Measurements from ENCODE around the gene PRKAB1.
"Not testable (repeated sequence)": the region's sequence is repeated elsewhere in the genome, so short reads cannot be mapped to it uniquely, and the experiment has no call there.

The PRKAB1 gene

GRCh38 chr12:119692410-119692809 lies 24.5 kb downstream of the PRKAB1 start:
- H3K4me1 Mint-ChIP-seq, result no peaks in the 10 kb centered on the region
- no peak overlapping the region for H3K4me3 Mint-ChIP-seq
- no peaks in the 10 kb centered on the region for H3K27me3 Mint-ChIP-seq
- H3K9me3 Mint-ChIP-seq, result no peaks in the 10 kb centered on the region
- no peak overlapping the region for H3K27ac Mint-ChIP-seq (ENCODE audit: low read depth)
- H3K36me3 Mint-ChIP-seq (ENCODE audit: insufficient read depth), result no peaks in the 10 kb centered on the region
- DNase-seq (ENCODE audit: low spot score in 2 of 2) (no peak), ATAC-seq (replicated peaks; ENCODE audit: extremely low read depth, poor library complexity, severe bottlenecking) (no peak)

GRCh38 chr12:119692997-119693396 lies 25.1 kb downstream of the PRKAB1 start:
- Mint-ChIP-seq H3K9me3 (no peaks in the 10 kb centered on the region), H3K27ac (ENCODE audit: low read depth) (no peak overlapping the region), H3K4me1 (no peaks in the 10 kb centered on the region), H3K36me3 (ENCODE audit: insufficient read depth) (no peaks in the 10 kb centered on the region), H3K27me3 (no peaks in the 10 kb centered on the region), H3K4me3 (no peak overlapping the region)
- ATAC-seq (replicated peaks; ENCODE audit: extremely low read depth, poor library complexity, severe bottlenecking) (no peak), DNase-seq (ENCODE audit: low spot score in 2 of 2) (no peak)

- Mint-ChIP-seq H3K9me3 (no peaks in the 10 kb centered on the region), H3K4me3 (no peak overlapping the region), H3K27ac (ENCODE audit: low read depth) (no peak overlapping the region), H3K27me3 (no peaks in the 10 kb centered on the region), H3K36me3 (ENCODE audit: insufficient read depth) (no peaks in the 10 kb centered on the region), H3K4me1 (no peaks in the 10 kb centered on the region)
- ATAC-seq (replicated peaks; ENCODE audit: extremely low read depth, poor library complexity, severe bottlenecking) (no peak), DNase-seq (ENCODE audit: low spot score in 2 of 2) (no peak)
Observed at GRCh38 chr12:119693511-119693910, 25.6 kb downstream of the PRKAB1 start.

GRCh38 chr12:119694111-119694510 lies 26.2 kb downstream of the PRKAB1 start:
- DNase-seq (ENCODE audit: low spot score in 2 of 2) (no peak), ATAC-seq (replicated peaks; ENCODE audit: extremely low read depth, poor library complexity, severe bottlenecking) (no peak)
- no peaks in the 10 kb centered on the region for H3K9me3 Mint-ChIP-seq
- no peaks in the 10 kb centered on the region for H3K27me3 Mint-ChIP-seq
- no peak overlapping the region for H3K4me3 Mint-ChIP-seq
- no peaks in the 10 kb centered on the region for H3K4me1 Mint-ChIP-seq
- no peak overlapping the region for H3K27ac Mint-ChIP-seq (ENCODE audit: low read depth)
- H3K36me3 Mint-ChIP-seq (ENCODE audit: insufficient read depth), result no peaks in the 10 kb centered on the region

- Mint-ChIP-seq H3K4me3 (no peak overlapping the region), H3K27me3 (no peaks in the 10 kb centered on the region), H3K9me3 (no peaks in the 10 kb centered on the region), H3K27ac (ENCODE audit: low read depth) (no peak overlapping the region), H3K36me3 (ENCODE audit: insufficient read depth) (no peaks in the 10 kb centered on the region), H3K4me1 (no peaks in the 10 kb centered on the region)
- DNase-seq (ENCODE audit: low spot score in 2 of 2) (no peak), ATAC-seq (replicated peaks; ENCODE audit: extremely low read depth, poor library complexity, severe bottlenecking) (no peak)
Observed at GRCh38 chr12:119695034-119695433, 27.1 kb downstream of the PRKAB1 start.

GRCh38 chr12:119696943-119697342 lies 29.0 kb downstream of the PRKAB1 start:
- ATAC-seq (replicated peaks; ENCODE audit: extremely low read depth, poor library complexity, severe bottlenecking) (no peak), DNase-seq (ENCODE audit: low spot score in 2 of 2) (no peak)
- Mint-ChIP-seq H3K9me3 (no peaks in the 10 kb centered on the region), H3K36me3 (ENCODE audit: insufficient read depth) (no peaks in the 10 kb centered on the region), H3K4me3 (no peak overlapping the region), H3K27me3 (no peaks in the 10 kb centered on the region), H3K4me1 (no peaks in the 10 kb centered on the region), H3K27ac (ENCODE audit: low read depth) (no peak overlapping the region)

- no peak overlapping the region for H3K4me3 Mint-ChIP-seq
- H3K4me1 Mint-ChIP-seq, result no peaks in the 10 kb centered on the region
- no peak for DNase-seq (ENCODE audit: low spot score in 2 of 2)
- H3K27ac Mint-ChIP-seq (ENCODE audit: low read depth), result no peak overlapping the region
- no peaks in the 10 kb centered on the region for H3K36me3 Mint-ChIP-seq (ENCODE audit: insufficient read depth)
- ATAC-seq (replicated peaks; ENCODE audit: extremely low read depth, poor library complexity, severe bottlenecking), result no peak
- H3K9me3 Mint-ChIP-seq, result no peaks in the 10 kb centered on the region
- no peaks in the 10 kb centered on the region for H3K27me3 Mint-ChIP-seq
Observed at GRCh38 chr12:119699199-119699760, 31.3 kb downstream of the PRKAB1 start.

- DNase-seq (ENCODE audit: low spot score in 2 of 2) (no peak), ATAC-seq (replicated peaks; ENCODE audit: extremely low read depth, poor library complexity, severe bottlenecking) (no peak)
- H3K27ac Mint-ChIP-seq (ENCODE audit: low read depth), result no peak overlapping the region
- no peaks in the 10 kb centered on the region for H3K27me3 Mint-ChIP-seq
- no peaks in the 10 kb centered on the region for H3K9me3 Mint-ChIP-seq
- H3K4me1 Mint-ChIP-seq, result no peaks in the 10 kb centered on the region
- no peak overlapping the region for H3K4me3 Mint-ChIP-seq
- peaks cover 1% of the 10 kb centered on the region for H3K36me3 Mint-ChIP-seq (ENCODE audit: insufficient read depth)
Observed at GRCh38 chr12:119700078-119700477, 32.1 kb downstream of the PRKAB1 start.

GRCh38 chr12:119704065-119704747 lies 36.3 kb downstream of the PRKAB1 start:
- Mint-ChIP-seq H3K4me1 (no peaks in the 10 kb centered on the region), H3K9me3 (no peaks in the 10 kb centered on the region), H3K4me3 (no peak overlapping the region), H3K27me3 (no peaks in the 10 kb centered on the region), H3K27ac (ENCODE audit: low read depth) (no peak overlapping the region), H3K36me3 (ENCODE audit: insufficient read depth) (peaks cover 4% of the 10 kb centered on the region)
- DNase-seq (ENCODE audit: low spot score in 2 of 2) (no peak), ATAC-seq (replicated peaks; ENCODE audit: extremely low read depth, poor library complexity, severe bottlenecking) (no peak)

GRCh38 chr12:119705182-119705581 lies 37.2 kb downstream of the PRKAB1 start:
- H3K4me1 Mint-ChIP-seq, result no peaks in the 10 kb centered on the region
- no peak for ATAC-seq (replicated peaks; ENCODE audit: extremely low read depth, poor library complexity, severe bottlenecking)
- no peaks in the 10 kb centered on the region for H3K9me3 Mint-ChIP-seq

GRCh38 chr12:119706427-119706826 lies 38.5 kb downstream of the PRKAB1 start:
- not testable (repeated sequence) for H3K36me3 Mint-ChIP-seq (ENCODE audit: insufficient read depth); H3K27ac Mint-ChIP-seq (ENCODE audit: low read depth); H3K4me1 Mint-ChIP-seq; ATAC-seq (replicated peaks; ENCODE audit: extremely low read depth, poor library complexity, severe bottlenecking); H3K9me3 Mint-ChIP-seq; DNase-seq (ENCODE audit: low spot score in 2 of 2); H3K4me3 Mint-ChIP-seq; H3K27me3 Mint-ChIP-seq

More at GRCh38 chr12:119705182-119705581, 37.2 kb downstream of the PRKAB1 start:
- H3K36me3 Mint-ChIP-seq (ENCODE audit: insufficient read depth), result peaks cover 4% of the 10 kb centered on the region
- H3K27ac Mint-ChIP-seq (ENCODE audit: low read depth), result no peak overlapping the region
- H3K4me3 Mint-ChIP-seq, result no peak overlapping the region
- DNase-seq (ENCODE audit: low spot score in 2 of 2), result no peak
- H3K27me3 Mint-ChIP-seq, result no peaks in the 10 kb centered on the region

- Mint-ChIP-seq H3K27ac (ENCODE audit: low read depth) (no peak overlapping the region), H3K4me3 (no peak overlapping the region), H3K4me1 (no peaks in the 10 kb centered on the region), H3K27me3 (no peaks in the 10 kb centered on the region), H3K36me3 (ENCODE audit: insufficient read depth) (peaks cover 6% of the 10 kb centered on the region), H3K9me3 (no peaks in the 10 kb centered on the region)
- ATAC-seq (replicated peaks; ENCODE audit: extremely low read depth, poor library complexity, severe bottlenecking) (no peak), DNase-seq (ENCODE audit: low spot score in 2 of 2) (no peak)
Observed at GRCh38 chr12:119710374-119710964, 42.5 kb downstream of the PRKAB1 start.

- Mint-ChIP-seq H3K4me1 (no peaks in the 10 kb centered on the region), H3K9me3 (no peaks in the 10 kb centered on the region), H3K27me3 (no peaks in the 10 kb centered on the region), H3K27ac (ENCODE audit: low read depth) (no peak overlapping the region), H3K4me3 (no peak overlapping the region), H3K36me3 (ENCODE audit: insufficient read depth) (peaks cover 6% of the 10 kb centered on the region)
- ATAC-seq (replicated peaks; ENCODE audit: extremely low read depth, poor library complexity, severe bottlenecking) (no peak), DNase-seq (ENCODE audit: low spot score in 2 of 2) (no peak)
Observed at GRCh38 chr12:119710965-119711551, 43.1 kb downstream of the PRKAB1 start.
